ENCODE data around the gene GPC6.

- TF ChIP-seq, protein P1, sequence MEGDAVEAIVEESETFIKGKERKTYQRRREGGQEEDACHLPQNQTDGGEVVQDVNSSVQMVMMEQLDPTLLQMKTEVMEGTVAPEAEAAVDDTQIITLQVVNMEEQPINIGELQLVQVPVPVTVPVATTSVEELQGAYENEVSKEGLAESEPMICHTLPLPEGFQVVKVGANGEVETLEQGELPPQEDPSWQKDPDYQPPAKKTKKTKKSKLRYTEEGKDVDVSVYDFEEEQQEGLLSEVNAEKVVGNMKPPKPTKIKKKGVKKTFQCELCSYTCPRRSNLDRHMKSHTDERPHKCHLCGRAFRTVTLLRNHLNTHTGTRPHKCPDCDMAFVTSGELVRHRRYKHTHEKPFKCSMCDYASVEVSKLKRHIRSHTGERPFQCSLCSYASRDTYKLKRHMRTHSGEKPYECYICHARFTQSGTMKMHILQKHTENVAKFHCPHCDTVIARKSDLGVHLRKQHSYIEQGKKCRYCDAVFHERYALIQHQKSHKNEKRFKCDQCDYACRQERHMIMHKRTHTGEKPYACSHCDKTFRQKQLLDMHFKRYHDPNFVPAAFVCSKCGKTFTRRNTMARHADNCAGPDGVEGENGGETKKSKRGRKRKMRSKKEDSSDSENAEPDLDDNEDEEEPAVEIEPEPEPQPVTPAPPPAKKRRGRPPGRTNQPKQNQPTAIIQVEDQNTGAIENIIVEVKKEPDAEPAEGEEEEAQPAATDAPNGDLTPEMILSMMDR (conservative IDR thresholded peaks at IDR 0.05), result no peak
- TF ChIP-seq EZH2 (IDR thresholded peaks at IDR 0.05; ENCODE audit: low read depth), result no peak
Measured at GRCh38 chr13:94324767-94325540, 1098.3 kb downstream of the GPC6 start.
